NCI-H187 treated with DMSO at 0.1 percent for 48 hours (cell line): Measurements from ENCODE around the gene TANGO2.

Source experiments
- DNase-seq: peaks from one replicate; lab custom pipeline; 2025; lab: John Stamatoyannopoulos, UW

TANGO2 gene, protein sequence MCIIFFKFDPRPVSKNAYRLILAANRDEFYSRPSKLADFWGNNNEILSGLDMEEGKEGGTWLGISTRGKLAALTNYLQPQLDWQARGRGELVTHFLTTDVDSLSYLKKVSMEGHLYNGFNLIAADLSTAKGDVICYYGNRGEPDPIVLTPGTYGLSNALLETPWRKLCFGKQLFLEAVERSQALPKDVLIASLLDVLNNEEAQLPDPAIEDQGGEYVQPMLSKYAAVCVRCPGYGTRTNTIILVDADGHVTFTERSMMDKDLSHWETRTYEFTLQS

GRCh38 chr22:20020533-20021195 is at the start of gene TANGO2:
TSS of gene TANGO2 (plus strand) at chr22:20021110. CDS start at chr22:20036799, 15,689 bp downstream.
- no peak for DNase-seq

DNA sequence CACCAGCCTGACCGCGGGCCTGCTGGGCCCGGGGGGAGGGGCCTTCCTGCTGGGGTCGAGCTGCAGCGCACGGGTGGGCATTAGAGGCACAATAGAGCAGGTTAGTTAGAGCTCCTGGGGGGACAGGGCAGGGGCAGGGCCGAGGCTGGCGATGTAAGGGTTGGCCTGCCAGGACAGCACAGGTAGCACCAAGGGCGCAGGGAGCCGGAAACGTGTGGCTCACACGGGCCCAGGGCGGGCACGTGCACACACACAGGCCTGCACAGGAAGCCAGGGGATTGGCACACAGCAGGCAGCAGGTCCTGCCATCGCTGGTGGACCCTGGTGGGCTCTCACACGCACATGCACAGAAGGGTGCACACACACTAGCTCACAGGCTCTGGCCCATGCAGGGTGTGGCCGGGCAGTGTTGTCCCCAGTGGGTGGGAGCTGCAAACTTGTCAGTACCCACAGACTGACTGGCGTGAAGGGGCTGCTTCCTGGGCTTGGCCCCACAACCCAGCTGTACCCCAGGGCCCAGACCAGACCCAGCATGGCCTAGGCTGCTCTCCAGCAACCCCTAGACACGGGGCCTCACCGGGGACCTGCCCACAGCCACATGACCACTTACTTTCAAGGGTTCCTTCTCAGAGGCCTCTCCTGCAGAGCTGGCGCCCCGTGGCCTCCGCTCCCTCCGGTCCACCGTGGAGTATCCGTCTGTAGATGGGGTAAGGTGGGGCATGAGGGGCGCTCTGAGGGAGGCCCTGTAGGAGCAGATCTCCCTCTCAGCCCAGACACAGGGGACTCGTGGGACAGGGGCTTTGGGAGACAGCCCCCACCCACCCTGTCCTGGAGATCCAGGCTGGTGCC is 49.4 kb upstream of the TANGO2 start:
- no peak for DNase-seq

- DNase-seq = no peak
Observed at GRCh38 chr22:19972251-19972650, 48.7 kb upstream of the TANGO2 start.

DNA sequence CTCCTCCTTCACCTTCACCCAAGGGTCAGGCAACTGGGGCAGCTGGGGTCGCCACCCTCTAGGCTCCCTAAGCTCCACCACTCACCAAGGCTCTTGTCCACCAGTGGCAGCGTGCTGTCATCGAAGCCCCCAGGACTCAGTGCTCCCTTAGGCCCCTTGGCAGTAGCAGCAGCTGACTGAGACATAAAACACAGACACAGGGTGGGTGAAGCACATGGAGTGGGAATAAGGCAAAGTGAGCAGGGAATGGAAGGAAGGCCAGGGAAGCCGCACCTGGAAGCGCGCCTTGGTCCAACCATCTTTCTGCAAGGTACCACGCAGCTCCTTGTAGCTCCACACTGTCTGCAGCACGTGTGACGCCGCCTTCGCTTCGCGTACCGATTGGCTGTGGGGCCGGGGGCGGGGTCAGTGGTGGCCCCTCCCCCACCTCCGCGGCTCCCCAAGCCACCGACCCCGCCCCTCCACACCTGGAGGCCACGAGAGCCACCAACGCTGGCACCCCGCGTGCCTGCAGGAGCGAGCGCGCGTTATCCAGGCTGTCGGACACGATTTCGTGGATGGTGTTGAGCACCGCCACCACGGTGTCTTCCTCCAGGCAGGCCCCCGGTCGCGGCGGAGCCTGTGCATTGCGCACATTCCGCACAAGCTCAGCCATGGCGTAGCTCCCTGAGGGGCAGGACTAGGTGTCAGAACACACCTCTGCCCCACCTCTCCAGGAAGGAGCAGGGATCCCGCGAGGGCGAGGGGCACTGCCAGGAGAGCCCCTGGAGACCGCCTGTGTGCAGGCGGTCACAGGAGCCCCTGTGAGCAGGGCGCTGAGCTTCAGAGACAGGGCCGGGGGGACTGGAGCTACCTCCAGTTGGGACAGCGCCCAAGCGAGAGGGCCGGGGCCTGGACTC is 48.0 kb upstream of the TANGO2 start:
- DNase-seq = no peak

- DNase-seq = no peak
Observed at GRCh38 chr22:19973551-19974267, 47.2 kb upstream of the TANGO2 start.

DNA sequence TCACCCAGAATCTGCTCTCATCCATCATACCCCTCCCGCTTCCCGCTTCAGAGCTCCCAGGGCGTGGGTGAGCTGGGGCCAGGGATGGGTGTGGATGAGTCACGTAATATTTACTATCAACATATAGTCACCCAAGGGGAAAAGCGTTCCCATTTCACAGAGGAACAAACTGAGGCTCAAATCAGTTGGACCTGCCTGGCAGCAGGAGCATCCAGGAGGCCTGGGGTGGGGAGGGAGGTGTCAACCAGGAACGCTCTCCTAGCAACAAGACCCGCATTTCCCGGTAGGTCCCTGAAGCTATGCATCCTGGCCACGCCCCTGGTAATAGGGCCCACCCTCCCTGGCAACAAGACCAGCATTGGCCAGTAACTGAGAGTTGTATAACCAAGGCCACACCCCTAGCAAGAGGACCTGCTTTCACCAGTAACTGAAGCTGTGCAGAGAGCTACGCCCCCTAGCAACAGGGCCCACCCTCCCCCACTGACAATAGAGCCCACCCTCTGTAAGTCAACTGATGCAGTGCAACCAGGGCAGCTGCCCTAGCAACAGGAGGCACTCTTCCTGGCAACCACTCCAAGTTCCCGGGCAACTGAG is 46.5 kb upstream of the TANGO2 start:
- DNase-seq = peak; percentile 53

GRCh38 chr22:19974935-19975706 is 45.8 kb upstream of the TANGO2 start:
- DNase-seq = no peak

DNA sequence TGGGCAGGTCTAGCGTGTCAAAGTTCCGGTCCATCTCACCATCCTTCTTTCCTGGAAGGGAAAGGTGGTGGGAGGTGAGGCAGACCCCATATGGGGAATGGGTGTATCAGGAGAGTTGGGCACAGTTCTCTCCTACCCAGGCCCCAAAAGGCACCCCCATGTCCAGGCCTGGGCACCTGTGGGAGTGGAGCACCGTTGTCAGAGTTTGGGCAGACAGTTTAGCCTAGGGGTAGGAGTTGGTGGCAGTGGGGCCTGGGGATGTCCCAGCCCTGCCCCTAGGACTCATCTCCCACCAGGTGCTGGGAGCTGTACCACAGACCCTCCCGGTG is 45.2 kb upstream of the TANGO2 start:
- DNase-seq = no peak

DNA sequence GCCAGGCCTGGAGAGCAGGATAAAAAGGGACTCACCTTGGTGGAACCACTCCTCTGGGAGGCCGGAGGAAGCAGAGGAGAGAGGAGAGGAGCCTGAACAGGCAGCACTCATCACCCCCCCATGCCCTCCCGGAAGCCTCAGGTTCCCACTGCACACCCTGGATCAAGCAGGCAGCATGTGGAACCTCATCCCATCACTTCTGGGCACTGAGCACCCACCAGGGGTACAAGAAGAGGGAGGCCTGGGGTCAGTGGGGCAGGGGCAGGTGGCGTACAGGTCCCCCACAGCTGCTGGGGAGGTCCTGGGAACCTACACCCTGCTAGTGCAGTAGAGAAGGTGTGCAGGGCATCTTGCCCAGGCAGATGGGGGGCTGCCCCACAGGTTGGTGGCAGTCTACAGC is 44.2 kb upstream of the TANGO2 start:
- no peak for DNase-seq

- no peak for DNase-seq
Observed at GRCh38 chr22:19977296-19978243, 43.3 kb upstream of the TANGO2 start.

GRCh38 chr22:19978748-19979147 is 42.2 kb upstream of the TANGO2 start:
- DNase-seq = no peak

GRCh38 chr22:19979712-19980493 is 41.0 kb upstream of the TANGO2 start:
- DNase-seq = no peak

DNA sequence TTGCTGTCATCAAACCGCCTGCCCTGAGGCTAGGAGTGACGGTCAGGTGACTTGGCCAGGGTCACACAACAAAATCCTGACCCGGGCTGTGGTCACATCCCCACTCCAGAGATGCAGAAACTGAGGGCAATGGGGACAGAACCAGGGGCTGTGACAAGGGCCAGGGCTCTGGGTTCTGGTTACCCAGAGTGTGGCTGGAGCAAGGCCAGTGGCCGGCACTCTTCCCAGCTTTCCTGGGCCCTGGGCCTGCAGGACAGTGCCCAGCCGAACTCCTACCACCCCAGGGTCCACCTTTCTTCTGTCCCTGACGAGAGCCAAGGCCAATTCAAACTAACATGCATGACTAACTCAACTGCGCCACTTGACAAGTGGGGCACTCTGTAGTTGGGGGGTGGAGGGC is 40.1 kb upstream of the TANGO2 start:
- DNase-seq = no peak

DNA sequence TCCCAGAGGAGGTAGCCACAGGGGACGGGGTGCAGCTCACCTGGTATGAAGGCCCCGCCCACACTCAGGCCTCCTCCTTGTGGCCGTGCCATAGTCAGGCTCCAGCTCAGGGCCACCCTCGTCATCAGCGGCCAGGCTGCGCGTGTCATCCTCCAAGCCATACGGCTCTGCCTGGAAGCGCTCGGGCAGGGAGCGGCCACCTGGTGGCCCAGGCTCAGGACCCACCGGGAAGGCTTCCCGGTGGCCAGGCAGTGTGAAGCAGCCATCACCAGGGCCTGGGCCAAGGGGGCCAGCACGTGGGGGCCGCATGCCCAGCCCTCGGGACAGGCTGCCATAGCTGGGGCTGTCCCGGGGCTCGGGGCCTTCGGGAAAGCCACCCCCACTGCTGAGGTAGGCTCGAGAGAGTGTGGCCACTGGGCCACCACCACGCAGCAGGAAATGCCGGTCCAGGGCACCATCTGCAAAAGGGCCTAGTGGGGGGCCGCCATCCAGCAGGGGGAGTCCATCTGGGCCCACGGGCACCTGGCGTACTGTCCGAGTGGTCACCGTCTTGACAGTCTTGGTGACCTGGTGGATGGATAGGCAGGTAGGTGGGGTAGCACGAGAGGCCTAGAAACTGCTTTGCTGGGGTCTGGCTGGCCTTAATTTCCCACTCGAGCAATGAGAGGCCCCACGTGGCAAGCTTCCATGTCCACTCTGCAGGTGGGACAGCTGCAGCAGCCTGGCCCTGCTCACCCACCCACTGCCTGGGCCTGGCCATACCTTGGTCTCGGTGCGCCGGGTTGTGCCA is 39.5 kb upstream of the TANGO2 start:
- DNase-seq = no peak

- no peak for DNase-seq
Observed at GRCh38 chr22:19981961-19982920, 38.7 kb upstream of the TANGO2 start.

DNA sequence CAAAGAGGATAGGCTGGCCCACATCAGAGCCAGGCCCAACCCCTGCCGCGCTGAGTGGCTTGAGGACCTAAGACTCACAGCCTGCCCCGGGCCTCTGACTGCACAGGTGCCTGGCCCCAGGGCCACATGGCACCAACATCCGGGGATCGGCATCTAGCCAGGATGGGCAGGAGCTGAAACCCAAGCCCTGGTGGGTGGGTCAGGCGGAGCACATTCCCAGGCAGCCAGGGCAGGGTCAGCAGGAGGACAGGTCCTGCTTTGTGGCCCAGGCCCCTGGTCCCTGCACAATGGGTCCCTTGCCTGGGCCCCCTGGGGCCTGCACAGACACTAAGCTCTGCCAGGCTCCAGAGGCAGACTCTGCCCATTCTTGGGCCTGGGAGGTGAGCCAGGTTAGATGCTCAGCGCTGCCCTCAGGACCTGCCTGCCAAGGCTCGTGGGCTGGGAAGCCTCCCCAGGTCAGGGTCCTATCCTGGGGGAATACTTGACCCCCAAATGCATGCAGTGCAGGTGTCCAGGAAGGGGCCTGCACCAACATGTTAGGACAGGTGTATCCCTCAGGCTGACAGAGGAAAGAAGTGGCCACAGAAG is 37.8 kb upstream of the TANGO2 start:
- no peak for DNase-seq
